Measurements from ENCODE around the gene PIGH.
"Not testable (repeated sequence)": the region's sequence is repeated elsewhere in the genome, so short reads cannot be mapped to it uniquely, and the experiment has no call there.

PIGH gene

GRCh38 chr14:67551940-67552339 lies 48.1 kb downstream of the PIGH start:
- POLR2A ChIA-PET (ENCODE audit: low non-redundant PET), result no interaction called here
- DNase-seq (ENCODE audit: low spot score), result no peak

GRCh38 chr14:67551123-67551522 lies 48.9 kb downstream of the PIGH start:
- DNase-seq (ENCODE audit: low spot score), result no peak
- no peak overlapping the region for H3K27ac ChIP-seq
- CTCF ChIA-PET, result interaction anchor here (1.2 kb wide), 1 partner anchor 20 kb away, joined by 3 read pairs; no protein-coding TSS in a partner anchor
- POLR2A ChIA-PET (ENCODE audit: low non-redundant PET), result no interaction called here
- TF ChIP-seq CTCF (conservative IDR thresholded peaks at IDR 0.05; ENCODE audit: low read depth), result no peak

More at GRCh38 chr14:67551940-67552339, 48.1 kb downstream of the PIGH start:
- no peak for TF ChIP-seq CTCF (conservative IDR thresholded peaks at IDR 0.05; ENCODE audit: low read depth)
- no peak overlapping the region for H3K27ac ChIP-seq
- CTCF ChIA-PET, result interaction anchor here (0.6 to 1.2 kb wide), 2 partner anchors 18 to 19 kb away, joined by 3 to 4 read pairs; no protein-coding TSS in a partner anchor

- ChIA-PET CTCF (interaction anchor here (0.6 to 0.7 kb wide), 3 partner anchors 34 to 1968 kb away, joined by 3 read pairs; no protein-coding TSS in a partner anchor), POLR2A (ENCODE audit: low non-redundant PET) (no interaction called here)
- no peak for DNase-seq (ENCODE audit: low spot score)
- no peak overlapping the region for H3K27ac ChIP-seq
- TF ChIP-seq CTCF (conservative IDR thresholded peaks at IDR 0.05; ENCODE audit: low read depth), result no peak
Observed at GRCh38 chr14:67549734-67550133, 50.3 kb downstream of the PIGH start.

- POLR2A ChIA-PET (ENCODE audit: low non-redundant PET), result no interaction called here
- no peak for TF ChIP-seq CTCF (conservative IDR thresholded peaks at IDR 0.05; ENCODE audit: low read depth)
- CTCF ChIA-PET, result no interaction called here
- no peak overlapping the region for H3K27ac ChIP-seq
- DNase-seq (ENCODE audit: low spot score), result no peak
Observed at GRCh38 chr14:67547224-67547780, 52.8 kb downstream of the PIGH start.

GRCh38 chr14:67544590-67544989 lies 55.5 kb downstream of the PIGH start:
- POLR2A ChIA-PET (ENCODE audit: low non-redundant PET), result no interaction called here
- TF ChIP-seq CTCF (conservative IDR thresholded peaks at IDR 0.05; ENCODE audit: low read depth), result no peak
- CTCF ChIA-PET, result no interaction called here
- no peak overlapping the region for H3K27ac ChIP-seq
- DNase-seq (ENCODE audit: low spot score), result no peak

GRCh38 chr14:67542620-67543019 lies 57.4 kb downstream of the PIGH start:
- CTCF ChIA-PET, result interaction anchor here (0.7 to 1.6 kb wide), 3 partner anchors 16 to 42 kb away, joined by 3 to 7 read pairs (median 3); no protein-coding TSS in a partner anchor
- H3K27ac ChIP-seq; DNase-seq (ENCODE audit: low spot score); POLR2A ChIA-PET (ENCODE audit: low non-redundant PET): not testable (repeated sequence)

Measured in RWPE1 (cell line).